HL-60 (cell line): ENCODE results near the gene CAMK2G.

Experiments
- CTCF ChIP-seq: IDR thresholded peaks from one replicate; pipeline ENCODE4 v1.5.1; 2011; ENCODE audit warnings: low read length, control low read depth, inconsistent platforms; ENCODE audit not compliant: insufficient read depth
- GABPA ChIP-seq: IDR thresholded peaks from 2 replicates; pipeline ENCODE4 v1.6.1; 2012; ENCODE audit warnings: low read depth
- POLR2AphosphoS5 ChIP-seq: IDR thresholded peaks from 2 replicates; pipeline ENCODE4 v1.6.1; 2012; ENCODE audit warnings: low read depth
- REST ChIP-seq: IDR thresholded peaks from 2 replicates; pipeline ENCODE4 v1.6.1; 2012; ENCODE audit warnings: low read depth; ENCODE audit not compliant: insufficient replicate concordance
- SPI1 ChIP-seq: IDR thresholded peaks from 2 replicates; pipeline ENCODE4 v1.6.1; 2012; ENCODE audit warnings: low read depth, mild to moderate bottlenecking, borderline replicate concordance

- TF ChIP-seq CTCF (no peak), POLR2AphosphoS5 (no peak), SPI1 (no peak), REST (no peak), GABPA (no peak)
Measured at GRCh38 chr10:73877533-73878160, 3.3 kb upstream of the CAMK2G start.
